GM21381 (cell line): ENCODE measurements around the gene C6orf141.
A peak's percentile ranks its signal among the peaks of the same experiment; 100 is the strongest.

Experiments used
- ATAC-seq: cut with Tn5 transposase; IDR thresholded peaks from one replicate; pipeline ENCODE4 v1.9.1; 2021; ENCODE audit warnings: mild to moderate bottlenecking, moderate library complexity; ENCODE audit not compliant: unreplicated experiment

Gene C6orf141

GRCh38 chr6:49535795-49536194 lies 14.7 kb upstream of the C6orf141 start:
- no peak for ATAC-seq

- no peak for ATAC-seq
Measured at GRCh38 chr6:49539102-49539501, 11.4 kb upstream of the C6orf141 start.

GRCh38 chr6:49540614-49541013 lies 9.9 kb upstream of the C6orf141 start:
- ATAC-seq, result no peak

- no peak for ATAC-seq
Measured at GRCh38 chr6:49541210-49541724, 9.2 kb upstream of the C6orf141 start.

GRCh38 chr6:49541936-49542335 lies 8.5 kb upstream of the C6orf141 start:
- ATAC-seq, result no peak

GRCh38 chr6:49543087-49543858 lies 7.2 kb upstream of the C6orf141 start:
- ATAC-seq, result no peak

GRCh38 chr6:49546331-49546730 lies 4.1 kb upstream of the C6orf141 start:
- ATAC-seq, result no peak

GRCh38 chr6:49548613-49549304 lies 1.7 kb upstream of the C6orf141 start:
- no peak for ATAC-seq

GRCh38 chr6:49549691-49550491 lies 577 bp upstream of the C6orf141 start:
- no peak for ATAC-seq

- peak; percentile 38 for ATAC-seq
Measured at GRCh38 chr6:49551078-49551865, 804 bp downstream of the C6orf141 start.

- peak; percentile 41 for ATAC-seq
Measured at GRCh38 chr6:49551866-49552129, 1.3 kb downstream of the C6orf141 start.

- no peak for ATAC-seq
Measured at GRCh38 chr6:49552596-49552995, 2.1 kb downstream of the C6orf141 start.

- no peak for ATAC-seq
Measured at GRCh38 chr6:49553384-49553783, 2.9 kb downstream of the C6orf141 start.

- no peak for ATAC-seq
Measured at GRCh38 chr6:49555951-49556350, 5.5 kb downstream of the C6orf141 start.

- no peak for ATAC-seq
Measured at GRCh38 chr6:49556429-49556837, 6.0 kb downstream of the C6orf141 start.

- ATAC-seq, result no peak
Measured at GRCh38 chr6:49557177-49557576, 6.7 kb downstream of the C6orf141 start.

GRCh38 chr6:49558238-49558637 lies 7.8 kb downstream of the C6orf141 start:
- no peak for ATAC-seq

GRCh38 chr6:49563006-49563886 lies 12.8 kb downstream of the C6orf141 start:
- ATAC-seq, result no peak

- ATAC-seq, result no peak
Measured at GRCh38 chr6:49564552-49564951, 14.1 kb downstream of the C6orf141 start.

GRCh38 chr6:49565261-49565660 lies 14.8 kb downstream of the C6orf141 start:
- ATAC-seq, result no peak
